Lower lobe of right lung (tissue), 2 donors: ENCODE results near the gene RHBDL1. TPM values are rescaled to one million over a fixed set of nuclear protein-coding genes. Genes with fewer than 3 reads are reported as not detected.
"Not testable (repeated sequence)": the region's sequence is repeated elsewhere in the genome, so short reads cannot be mapped to it uniquely, and the experiment has no call there.

Source experiments
- ATAC-seq, 2 donors: fragments of 200-7000 bp; cut with Tn5 transposase; one replicate each; pipeline ENCODE4 v1.9.1; 2020 to 2022; ENCODE audit warnings: mild to moderate bottlenecking in 2 of 2, moderate library complexity in 2 of 2
- DNase-seq: peaks from one replicate; pipeline ENCODE4 v3.0.0-alpha.2; 2020
- H3K27ac ChIP-seq: fragments of 200-600 bp; one replicate; pipeline ENCODE4 v1.8.0; 2022
- H3K27me3 ChIP-seq: fragments of 200-600 bp; one replicate; pipeline ENCODE4 v1.8.0; 2022; ENCODE audit warnings: low read depth
- H3K36me3 ChIP-seq: fragments of 200-600 bp; one replicate; pipeline ENCODE4 v1.8.0; 2022; ENCODE audit warnings: mild to moderate bottlenecking
- H3K4me1 ChIP-seq: fragments of 200-600 bp; one replicate; pipeline ENCODE4 v1.8.0; 2022
- H3K4me3 ChIP-seq: fragments of 200-600 bp; one replicate; pipeline ENCODE4 v1.8.0; 2022; ENCODE audit warnings: mild to moderate bottlenecking
- H3K9me3 ChIP-seq: fragments of 200-600 bp; one replicate; pipeline ENCODE4 v1.8.0; 2022
- CTCF ChIP-seq: fragments of 200-600 bp; IDR thresholded peaks from one replicate; pipeline ENCODE4 v1.8.0; 2022; ENCODE audit warnings: antibody characterized with exemption, mild to moderate bottlenecking
- intact Hi-C: fragments of 100-400 bp; cut with DNase I; formaldehyde crosslinking; loops from one replicate; pipeline ENCODE4 v1.11.0; 2022
- total RNA-seq: library from RNA; stranded (reverse); fragmentation: NEBNext Ultra II Directional; extraction: Animal tissue kit (Norgen Biotek cat#: 25700); gene quantifications from one replicate; pipeline ENCODE4 v1.2.1, GENCODE V29; 2021
- donor health status: DM: no; HTN: yes; CAD: no; lungs with severe emphysema.

Gene RHBDL1
- total RNA-seq, 1 donor from 2014 or later: 2.0 TPM

GRCh38 chr16:710500-711075 lies 35.1 kb downstream of the RHBDL1 start:
- H3K27me3 ChIP-seq: peaks cover 67% of the 10 kb centered on the region
- intact Hi-C loops: no loop called here
- H3K27ac ChIP-seq: no peak overlapping the region
- H3K9me3 ChIP-seq: no peaks in the 10 kb centered on the region
- ATAC-seq (no peak), DNase-seq (no peak)
- H3K4me3 ChIP-seq: no peak overlapping the region
- no peaks in the 10 kb centered on the region for H3K36me3 ChIP-seq
- peaks cover 11% of the 10 kb centered on the region for H3K4me1 ChIP-seq
- no peak for TF ChIP-seq CTCF

GRCh38 chr16:711084-711483 lies 35.6 kb downstream of the RHBDL1 start:
- ATAC-seq (no peak), DNase-seq (no peak)
- no peak for TF ChIP-seq CTCF
- H3K27ac ChIP-seq: no peak overlapping the region
- H3K36me3 ChIP-seq: no peaks in the 10 kb centered on the region
- H3K9me3 ChIP-seq: no peaks in the 10 kb centered on the region
- H3K27me3 ChIP-seq: peaks cover 65% of the 10 kb centered on the region
- no peak overlapping the region for H3K4me3 ChIP-seq
- H3K4me1 ChIP-seq: peaks cover 14% of the 10 kb centered on the region
- intact Hi-C loops: no loop called here

GRCh38 chr16:711548-712320 lies 36.3 kb downstream of the RHBDL1 start:
- DNase-seq (peak; percentile 87), ATAC-seq (peak; percentile 77 to 78)
- Histone ChIP-seq H3K27me3 (peaks cover 58% of the 10 kb centered on the region), H3K4me1 (peaks cover 17% of the 10 kb centered on the region), H3K27ac (no peak overlapping the region), H3K4me3 (no peak overlapping the region), H3K9me3 (no peaks in the 10 kb centered on the region), H3K36me3 (no peaks in the 10 kb centered on the region)
- TF ChIP-seq CTCF: peak; percentile 98
- intact Hi-C loops: no loop called here

GRCh38 chr16:712740-713250 lies 37.3 kb downstream of the RHBDL1 start:
- DNase-seq, H3K4me3 ChIP-seq, H3K36me3 ChIP-seq, H3K9me3 ChIP-seq, H3K27ac ChIP-seq, ATAC-seq, intact Hi-C loops: not testable (repeated sequence)
- TF ChIP-seq CTCF: peak; percentile 39
- H3K4me1 ChIP-seq: peaks cover 18% of the 10 kb centered on the region
- peaks cover 50% of the 10 kb centered on the region for H3K27me3 ChIP-seq

GRCh38 chr16:714079-714478 lies 38.6 kb downstream of the RHBDL1 start:
- no peak for TF ChIP-seq CTCF
- Histone ChIP-seq H3K4me3 (peak overlapping the region; percentile 34), H3K9me3 (no peaks in the 10 kb centered on the region), H3K27ac (no peak overlapping the region), H3K27me3 (peaks cover 37% of the 10 kb centered on the region), H3K36me3 (no peaks in the 10 kb centered on the region), H3K4me1 (peaks cover 18% of the 10 kb centered on the region)
- DNase-seq (no peak), ATAC-seq (no peak)
- intact Hi-C loops: no loop called here
